Aorta (tissue), 5 donors: Measurements from ENCODE around the gene ANO9. TPM values are rescaled to one million over a fixed set of nuclear protein-coding genes. Genes with fewer than 3 reads are reported as not detected.

Experiments used
- ATAC-seq: fragments of 200-7000 bp; cut with Tn5 transposase; one replicate; pipeline ENCODE4 v1.9.1; 2022; ENCODE audit warnings: moderate library complexity; ENCODE audit not compliant: low FRiP score
- DNase-seq, 2 donors: peaks; one replicate each; pipeline ENCODE4 v3.0.0-alpha.2; 2020
- H3K27ac ChIP-seq, 2 donors: one replicate each; pipeline ENCODE4 v1.5.1; 2013; ENCODE audit warnings: low read length in 2 of 2, mild to moderate bottlenecking in 2 of 2, moderate library complexity in 2 of 2, control low read depth in 1 of 2, inconsistent platforms in 1 of 2, low read depth in 1 of 2
- H3K27me3 ChIP-seq, 2 donors: one replicate each; pipeline ENCODE4 v1.6.1; 2013; ENCODE audit warnings: control low read depth in 1 of 2, low read length in 1 of 2, mild to moderate bottlenecking in 1 of 2, moderate library complexity in 1 of 2; ENCODE audit not compliant: insufficient read depth in 2 of 2, control insufficient read depth in 1 of 2
- H3K36me3 ChIP-seq, 2 donors: one replicate each; pipeline ENCODE4 v1.6.1; 2013; ENCODE audit warnings: control low read depth in 1 of 2, low read length in 1 of 2, mild to moderate bottlenecking in 1 of 2; ENCODE audit not compliant: insufficient read depth in 2 of 2, control insufficient read depth in 1 of 2
- H3K4me1 ChIP-seq, 2 donors: one replicate each; pipeline ENCODE4 v1.6.1; 2013; ENCODE audit warnings: low read length in 2 of 2, control low read depth in 1 of 2, mild to moderate bottlenecking in 1 of 2, moderate library complexity in 1 of 2; ENCODE audit not compliant: insufficient read depth in 2 of 2, control insufficient read depth in 1 of 2
- H3K4me3 ChIP-seq, 2 donors: one replicate each; pipeline ENCODE4 v1.5.1; 2013; ENCODE audit warnings: low read length in 2 of 2, control low read depth in 1 of 2, mild to moderate bottlenecking in 1 of 2
- H3K9me3 ChIP-seq: one replicate; pipeline ENCODE4 v1.6.1; 2013; ENCODE audit warnings: mild to moderate bottlenecking, low read length; ENCODE audit not compliant: control insufficient read depth
- WGBS, 2 donors: extraction: QIAGEN DNeasy Blood & Tissue Kit; methylation state at CpG; one replicate each; pipeline ENCODE4 v1.1.7; 2013; 5-methylcytosine and 5-hydroxymethylcytosine counted together
- intact Hi-C, 2 donors: fragments of 100-400 bp; cut with DNase I; formaldehyde crosslinking; loops; one replicate each; pipeline versions ENCODE4 v1.14.2 to v1.15.0; 2022
- polyA plus RNA-seq, 2 donors: library from polyadenylated mRNA; stranded (reverse); fragments of 200-250 nt; gene quantifications; one replicate each; pipeline ENCODE4 v1.2.3, GENCODE V29; 2013
- total RNA-seq, 2 donors: library from RNA; stranded (reverse); fragmentation: NEBNext Ultra II Directional; extraction: Animal tissue kit (Norgen Biotek cat#: 25700); gene quantifications; one replicate each; pipeline ENCODE4 v1.2.1, GENCODE V29; 2021
- donor health status: healthy with polysubstance abuse.
- donor health status: Bipolar disorder and iron deficiency.
- donor health status: DM: no; HTN: no; CAD: no.
- donor health status: DM: no; HTN: no; CAD: no.
- donor health status: DM: yes; HTN: yes; CAD: no.

Gene ANO9
- total and polyA plus RNA-seq, 4 donors: 0.41 to 8.1 (median 2.0) TPM

- Histone ChIP-seq H3K27ac (no peak overlapping the region), H3K4me3 (no peak overlapping the region), H3K27me3 (no peaks in the 10 kb centered on the region), H3K9me3 (peaks cover 2% of the 10 kb centered on the region), H3K4me1 (no peaks in the 10 kb centered on the region), H3K36me3 (no peaks in the 10 kb centered on the region)
- intact Hi-C loops: no loop called here
- ATAC-seq: no peak
- no peak for DNase-seq
- 83% methylated on average over 11 of the region's 11 CpGs for WGBS, 2 donors
These were observed 59.7 kb downstream of the ANO9 start for GRCh38 chr11:382081-382629.

- H3K36me3 ChIP-seq: no peaks in the 10 kb centered on the region
- H3K27ac ChIP-seq: no peak overlapping the region
- ATAC-seq: no peak
- H3K27me3 ChIP-seq: no peaks in the 10 kb centered on the region
- no peaks in the 10 kb centered on the region for H3K4me1 ChIP-seq
- intact Hi-C loops: no loop called here
- peaks cover 2% of the 10 kb centered on the region for H3K9me3 ChIP-seq
- 82 to 83% methylated on average over 28 to 31 of the region's 35 CpGs for WGBS, 2 donors
- no peak for DNase-seq
- H3K4me3 ChIP-seq: no peak overlapping the region
These were observed 60.2 kb downstream of the ANO9 start for GRCh38 chr11:381501-382072.

- Histone ChIP-seq H3K27me3 (no peaks in the 10 kb centered on the region), H3K4me3 (no peak overlapping the region), H3K9me3 (no peaks in the 10 kb centered on the region), H3K27ac (no peak overlapping the region), H3K4me1 (no peaks in the 10 kb centered on the region), H3K36me3 (no peaks in the 10 kb centered on the region)
- no peak for ATAC-seq
- intact Hi-C loops: no loop called here
- DNase-seq: no peak
- WGBS, 2 donors: 93 to 95% methylated on average over 9 to 14 of the region's 14 CpGs
These were observed 60.8 kb downstream of the ANO9 start for GRCh38 chr11:380996-381395.

GRCh38 chr11:380491-380890 lies 61.3 kb downstream of the ANO9 start:
- no peaks in the 10 kb centered on the region for H3K36me3 ChIP-seq
- intact Hi-C loops: no loop called here
- H3K27ac ChIP-seq: no peak overlapping the region
- WGBS, 2 donors: 94 to 95% methylated on average over 23 of the region's 23 CpGs
- DNase-seq: no peak
- no peaks in the 10 kb centered on the region for H3K4me1 ChIP-seq
- no peaks in the 10 kb centered on the region for H3K27me3 ChIP-seq
- no peak for ATAC-seq
- no peak overlapping the region for H3K4me3 ChIP-seq
- H3K9me3 ChIP-seq: no peaks in the 10 kb centered on the region

GRCh38 chr11:380095-380480 lies 61.7 kb downstream of the ANO9 start:
- no peak for DNase-seq
- 94 to 95% methylated on average over 30 to 35 of the region's 35 CpGs for WGBS, 2 donors
- H3K27ac ChIP-seq: no peak overlapping the region
- ATAC-seq: no peak
- H3K4me3 ChIP-seq: no peak overlapping the region
- H3K9me3 ChIP-seq: no peaks in the 10 kb centered on the region
- H3K27me3 ChIP-seq: no peaks in the 10 kb centered on the region
- H3K4me1 ChIP-seq: no peaks in the 10 kb centered on the region
- intact Hi-C loops: no loop called here
- no peaks in the 10 kb centered on the region for H3K36me3 ChIP-seq

- H3K4me1 ChIP-seq: no peaks in the 10 kb centered on the region
- WGBS, 2 donors: 88 to 92% methylated on average over 87 of the region's 87 CpGs
- DNase-seq (no peak), ATAC-seq (no peak)
- intact Hi-C loops: no loop called here
- no peaks in the 10 kb centered on the region for H3K27me3 ChIP-seq
- no peak overlapping the region for H3K4me3 ChIP-seq
- H3K36me3 ChIP-seq: no peaks in the 10 kb centered on the region
- no peak overlapping the region for H3K27ac ChIP-seq
- no peaks in the 10 kb centered on the region for H3K9me3 ChIP-seq
These were observed 62.4 kb downstream of the ANO9 start for GRCh38 chr11:379205-380094.

GRCh38 chr11:377883-378500 lies 63.8 kb downstream of the ANO9 start:
- no peak for ATAC-seq
- intact Hi-C loops: no loop called here

GRCh38 chr11:377174-377865 lies 64.5 kb downstream of the ANO9 start:
- H3K27me3 ChIP-seq: no peaks in the 10 kb centered on the region
- no peaks in the 10 kb centered on the region for H3K4me1 ChIP-seq
- H3K27ac ChIP-seq: no peak overlapping the region
- H3K36me3 ChIP-seq: no peaks in the 10 kb centered on the region
- H3K9me3 ChIP-seq: no peaks in the 10 kb centered on the region
- intact Hi-C loops: no loop called here
- no peak overlapping the region for H3K4me3 ChIP-seq
- no peak for ATAC-seq
- no peak for DNase-seq
- 92 to 94% methylated on average over 34 to 44 of the region's 44 CpGs for WGBS, 2 donors

More at GRCh38 chr11:377883-378500, 63.8 kb downstream of the ANO9 start:
- H3K27ac ChIP-seq: no peak overlapping the region
- no peaks in the 10 kb centered on the region for H3K36me3 ChIP-seq
- 78 to 81% methylated on average over 11 of the region's 11 CpGs for WGBS, 2 donors
- H3K4me3 ChIP-seq: no peak overlapping the region
- no peaks in the 10 kb centered on the region for H3K9me3 ChIP-seq
- no peaks in the 10 kb centered on the region for H3K4me1 ChIP-seq
- DNase-seq: no peak
- no peaks in the 10 kb centered on the region for H3K27me3 ChIP-seq
